ENCODE results near the gene NBEA.

Gene NBEA

GRCh38 chr13:35469806-35470525 lies 527.9 kb downstream of the NBEA start:
- no peak overlapping the region for H3K27ac ChIP-seq
- TF ChIP-seq CTCF (conservative IDR thresholded peaks at IDR 0.05), result no peak

DNA sequence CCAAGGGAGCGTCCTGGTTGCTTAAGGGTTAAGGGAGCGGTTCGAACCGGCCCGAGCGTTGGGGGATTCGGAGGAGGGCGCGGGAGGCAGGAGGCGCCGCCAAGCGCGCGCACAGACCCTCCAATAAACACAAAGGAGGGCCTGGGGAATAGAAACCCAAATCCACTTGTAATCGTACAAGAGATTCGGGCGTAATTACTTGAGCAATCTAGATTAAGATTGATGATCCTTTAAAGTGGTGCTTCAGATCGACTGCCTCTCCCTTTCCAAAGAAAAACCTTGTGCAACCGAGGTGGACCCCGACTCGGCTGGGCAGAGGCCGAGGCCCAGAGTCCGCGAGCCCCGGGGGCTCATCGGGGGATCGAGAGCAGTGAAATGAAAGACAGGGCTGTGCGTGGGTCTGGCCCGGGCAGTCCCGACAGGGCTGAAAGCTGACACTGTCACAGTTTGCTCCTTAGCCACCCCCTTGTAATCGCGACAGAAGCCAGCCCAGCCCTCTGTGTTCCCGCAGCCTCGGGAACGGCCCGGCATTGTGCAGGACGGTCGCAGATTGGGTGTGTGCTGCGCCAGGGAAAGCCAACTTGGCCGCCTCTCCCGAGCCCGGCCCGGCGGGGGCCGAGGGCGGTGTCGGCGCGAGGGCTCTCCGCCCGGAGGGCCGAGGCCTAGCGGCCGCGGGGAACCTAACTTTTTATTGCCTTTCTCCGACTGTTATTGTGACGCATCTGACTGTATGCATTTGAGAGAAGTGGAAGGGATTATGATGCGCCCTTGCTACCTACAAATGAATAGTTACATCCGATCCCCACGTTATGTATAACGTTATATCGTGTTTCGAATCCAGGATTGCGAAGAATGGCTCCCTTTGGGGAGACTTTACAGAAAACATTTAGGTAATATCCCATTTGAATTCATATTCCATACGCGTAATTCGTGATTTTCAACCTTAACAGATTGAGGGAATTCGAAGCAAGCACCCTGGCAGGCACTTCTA lies 528.9 kb downstream of the NBEA start:
- TF ChIP-seq CTCF (conservative IDR thresholded peaks at IDR 0.05), result no peak
- H3K27ac ChIP-seq, result no peak overlapping the region

GRCh38 chr13:35471706-35472322 lies 529.7 kb downstream of the NBEA start:
- no peak overlapping the region for H3K27ac ChIP-seq

GRCh38 chr13:35472323-35472881 lies 530.3 kb downstream of the NBEA start:
- H3K27ac ChIP-seq, result no peak overlapping the region
- TF ChIP-seq CTCF (conservative IDR thresholded peaks at IDR 0.05), result no peak

More at GRCh38 chr13:35471706-35472322, 529.7 kb downstream of the NBEA start:
- TF ChIP-seq CTCF (conservative IDR thresholded peaks at IDR 0.05), result no peak

- no peak overlapping the region for H3K27ac ChIP-seq
- TF ChIP-seq CTCF (conservative IDR thresholded peaks at IDR 0.05), result no peak
Observed at GRCh38 chr13:35473206-35473775, 531.2 kb downstream of the NBEA start.

DNA sequence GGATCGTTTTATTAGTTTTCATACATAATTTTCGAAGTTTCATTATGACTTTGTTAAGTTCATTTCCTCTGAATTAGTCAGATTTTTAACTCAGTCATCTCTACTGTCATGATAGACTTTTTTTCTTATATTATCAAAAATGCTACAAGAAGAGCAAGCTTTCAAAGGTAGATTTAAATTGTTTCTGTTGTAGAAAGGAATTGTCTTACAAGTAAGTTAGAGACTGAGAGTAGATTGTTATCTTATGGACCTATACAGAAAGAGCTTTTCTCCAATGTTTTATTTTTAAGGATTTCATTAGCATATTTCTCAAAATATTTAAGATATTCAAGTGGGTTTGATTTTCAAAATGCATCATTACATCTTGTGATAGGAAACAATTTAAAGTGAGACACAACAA lies 531.7 kb downstream of the NBEA start:
- TF ChIP-seq CTCF (conservative IDR thresholded peaks at IDR 0.05), result no peak
- no peak overlapping the region for H3K27ac ChIP-seq
